Measurements from ENCODE around the gene MAP3K21. TPM values are rescaled to one million over a fixed set of nuclear protein-coding genes. Genes with fewer than 3 reads are reported as not detected.

Gene MAP3K21
- total and polyA plus RNA-seq, 2 of the 4 experiments (the other 2 are of a cell fraction): 0.15 to 0.18 TPM

DNA sequence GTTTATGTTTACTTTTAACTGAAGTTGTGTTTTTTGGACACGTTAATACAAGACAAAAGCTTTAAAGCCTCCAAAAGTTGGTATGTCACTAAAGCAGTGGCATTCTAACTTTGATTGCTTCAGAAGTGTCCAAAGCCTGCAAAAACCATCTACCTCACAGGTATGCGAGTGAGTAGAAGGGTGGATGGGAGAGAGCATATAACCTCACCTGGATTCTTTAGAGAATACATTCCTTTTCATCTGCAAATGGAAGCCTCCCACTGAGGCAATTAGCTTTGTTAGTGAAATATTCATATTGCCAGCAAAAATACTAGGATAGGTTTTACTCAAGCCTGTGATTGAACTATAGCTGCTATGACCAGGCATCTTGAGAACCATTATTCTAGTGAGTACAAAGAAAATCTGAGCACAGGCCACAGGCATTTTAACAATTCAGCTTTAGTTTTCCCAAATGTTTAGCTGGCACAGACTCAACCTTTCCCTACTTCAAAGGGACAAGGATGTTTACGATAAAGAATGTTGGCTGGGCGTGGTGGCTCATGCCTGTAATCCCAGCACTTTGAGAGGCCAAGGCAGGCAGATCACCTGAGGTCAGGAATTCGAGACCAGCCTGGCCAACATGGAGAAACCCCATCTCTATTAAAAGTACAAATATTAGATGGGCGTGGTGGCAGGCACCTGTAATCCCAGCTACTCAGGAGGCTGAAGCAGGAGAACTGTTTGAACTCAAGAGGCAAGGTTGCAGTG lies 39.7 kb downstream of the MAP3K21 start:
- Histone ChIP-seq H2BK120ac (ENCODE audit: low read depth, low read length) (no peak overlapping the region), H3K9me3 (ENCODE audit: control insufficient read depth, insufficient read depth, low read length) (no peaks in the 10 kb centered on the region), H3K18ac (ENCODE audit: low read depth, low read length) (no peak overlapping the region), H4K8ac (ENCODE audit: low read depth in 2 of 2, low read length in 2 of 2) (no peak overlapping the region), H3K9ac (ENCODE audit: low read depth, low read length) (no peak overlapping the region), H4K91ac (ENCODE audit: insufficient read depth, low read depth, low read length) (no peak overlapping the region), H2BK15ac (ENCODE audit: low read depth, low read length) (no peak overlapping the region), H3K36me3 (ENCODE audit: control insufficient read depth, insufficient read depth, low read length) (no peaks in the 10 kb centered on the region), H2BK20ac (ENCODE audit: low read depth, low read length) (no peak overlapping the region), H3K4me1 (ENCODE audit: control insufficient read depth, insufficient read depth, low read length) (no peaks in the 10 kb centered on the region), H2AK5ac (ENCODE audit: low read depth, low read length) (no peak overlapping the region), H3K23ac (ENCODE audit: low read depth, low read length) (no peak overlapping the region), H3K79me1 (ENCODE audit: low read depth in 1 of 2, low read length in 2 of 2) (no peaks in the 10 kb centered on the region), H3K4me2 (ENCODE audit: low read depth, low read length) (no peak overlapping the region), H3K4ac (ENCODE audit: low read depth, low read length) (no peak overlapping the region), H3K56ac (ENCODE audit: extremely low read depth, insufficient read depth, low read length) (no peak overlapping the region), H3K14ac (replicated peaks; ENCODE audit: low read depth, low read length) (no peak overlapping the region), H3K27ac (ENCODE audit: insufficient read depth, low read length) (no peak overlapping the region), H4K20me1 (ENCODE audit: insufficient read depth, low read length) (no peaks in the 10 kb centered on the region), H2BK5ac (ENCODE audit: low read depth, low read length, poor library complexity, severe bottlenecking) (no peak overlapping the region), H3K9me1 (ENCODE audit: insufficient read depth, low read length) (no peaks in the 10 kb centered on the region), H2AK9ac (replicated peaks; ENCODE audit: low read depth, low read length, poor library complexity) (no peak overlapping the region), H3K4me3 (ENCODE audit: insufficient read depth, low read depth, low read length) (no peak overlapping the region), H2AFZ (replicated peaks; ENCODE audit: low read length, poor library complexity) (no peak overlapping the region), H4K5ac (ENCODE audit: low read depth, low read length) (no peak overlapping the region), H3K27me3 (ENCODE audit: control insufficient read depth, insufficient read depth, low read length) (peaks cover 3% of the 10 kb centered on the region; the same call in 1 of the 2 replicates)
- dilution Hi-C loops (cut with HindIII; ENCODE audit: low sequenced_read_pairs, unreplicated experiment) (no loop called here), intact Hi-C loops (cut with micrococcal nuclease) (no loop called here), in situ Hi-C loops (cut with MboI; ENCODE audit: low sequenced_read_pairs) (no loop called here)
- ATAC-seq (ENCODE audit: low read depth) (no peak), DNase-seq (no peak)
- TF ChIP-seq MXI1 (IDR thresholded peaks at IDR 0.05; ENCODE audit: borderline replicate concordance, low read depth, low read length) (no peak), CHD1 (IDR thresholded peaks at IDR 0.05; ENCODE audit: low read depth, low read length) (no peak), MAZ (IDR thresholded peaks at IDR 0.05; ENCODE audit: borderline replicate concordance, low read depth, low read length) (no peak), BHLHE40 (IDR thresholded peaks at IDR 0.05; ENCODE audit: low read depth, low read length) (no peak), MAFK (IDR thresholded peaks at IDR 0.05; ENCODE audit: low read depth, low read length) (no peak)
- POLR2A ChIA-PET (ENCODE audit: unreplicated experiment): no interaction called here
- CTCF ChIA-PET: no interaction called here
- no CpG with 5 or more reads among the region's 6 CpGs for WGBS, 2 experiments (ENCODE audit: extremely low coverage in 2 of 2, insufficient read length in 1 of 2)
- no TSS peak for BruUV-seq (replicated peaks)
